Gastrocnemius medialis (tissue), 4 donors: ENCODE results near the gene RADIL. TPM values are rescaled to one million over a fixed set of nuclear protein-coding genes. Genes with fewer than 3 reads are reported as not detected.

Experiments used
- ATAC-seq, 2 donors: fragments of 150-250 bp; one replicate each; pipeline ENCODE4 v1.9.1; 2016
- DNase-seq, 2 donors: peaks; one replicate each; pipeline ENCODE4 v3.0.0-alpha.2; 2019
- H3K27ac ChIP-seq, 4 donors: fragments of 200-600 bp; sonication (generic); 1 replicate in 1 of 4; 2 replicates in 3 of 4; pipeline ENCODE4 v1.5.1; 2016 to 2018; ENCODE audit warnings: mild to moderate bottlenecking in 2 of 4, moderate library complexity in 1 of 4
- H3K27me3 ChIP-seq, 3 donors: fragments of 200-600 bp; sonication (generic) in 2 of 3; 1 replicate in 1 of 3; 2 replicates in 2 of 3; pipeline versions ENCODE4 v1.5.1 to v1.6.0; 2016 to 2019; ENCODE audit warnings: mild to moderate bottlenecking in 1 of 3, moderate library complexity in 1 of 3
- H3K36me3 ChIP-seq, 2 donors: fragments of 200-600 bp; sonication (generic) in 1 of 2; one replicate each; pipeline ENCODE4 v1.5.1; 2017 to 2018
- H3K4me1 ChIP-seq, 2 donors: fragments of 200-600 bp; sonication (generic) in 1 of 2; one replicate each; pipeline ENCODE4 v1.5.1; 2016 to 2017; ENCODE audit warnings: mild to moderate bottlenecking in 2 of 2
- H3K4me3 ChIP-seq, 4 donors: fragments of 200-600 bp; sonication (generic) in 3 of 4; 1 replicate in 1 of 4; 2 replicates in 3 of 4; pipeline ENCODE4 v1.5.1; 2016 to 2019; ENCODE audit warnings: mild to moderate bottlenecking in 2 of 4
- H3K9me3 ChIP-seq, 3 donors: fragments of 200-600 bp; sonication (generic) in 2 of 3; 1 replicate in 1 of 3; 2 replicates in 2 of 3; pipeline ENCODE4 v1.5.1; 2016 to 2019
- CTCF ChIP-seq, 5 experiments: fragments of 450-650 bp in 3 of 5; fragments of 200-600 bp in 2 of 5; sonication (generic) in 2 of 5; IDR thresholded peaks in 4 of 5; conservative IDR thresholded peaks in 1 of 5; 1 replicate in 4 of 5; 2 replicates in 1 of 5; pipeline ENCODE4 v1.5.1; 2016 to 2019; ENCODE audit warnings: antibody characterized with exemption in 5 of 5, mild to moderate bottlenecking in 3 of 5, moderate library complexity in 3 of 5
- POLR2A ChIP-seq, 2 donors: fragments of 450-650 bp; IDR thresholded peaks; one replicate each; pipeline ENCODE4 v1.6.1; 2017; ENCODE audit warnings: antibody characterized with exemption in 2 of 2, mild to moderate bottlenecking in 2 of 2, moderate library complexity in 2 of 2
- in situ Hi-C, 4 donors: fragments of 200-750 bp; cut with MboI; loops; one replicate each; pipeline versions ENCODE4 v1.15.0 to v1.8.0; 2017; ENCODE audit warnings: low sequenced_read_pairs in 4 of 4
- intact Hi-C: fragments of 100-400 bp; cut with DNase I; formaldehyde crosslinking; loops from one replicate; pipeline ENCODE4 v1.15.1; 2023; ENCODE audit warnings: low total_unique reads
- total RNA-seq, 4 donors: library from RNA; depleted of rRNA; stranded (reverse); fragments of >200 nt; gene quantifications; one replicate each; pipeline versions ENCODE4 v1.1.0 to v1.2.3, GENCODE V29; 2016

RADIL gene
- total RNA-seq, 4 donors from 2014 or later, result 2.1 to 12.1 (median 5.0) TPM

- DNase-seq (no peak), ATAC-seq (no peak)
- Histone ChIP-seq H3K27ac (no peak overlapping the region), H3K9me3 (no peaks in the 10 kb centered on the region), H3K4me3 (no peak overlapping the region), H3K27me3 (no peaks in the 10 kb centered on the region), H3K4me1 (no peaks in the 10 kb centered on the region), H3K36me3 (no peaks in the 10 kb centered on the region)
- intact Hi-C loops (no loop called here), in situ Hi-C loops (no loop called here)
- no peak for TF ChIP-seq CTCF (IDR thresholded peaks at IDR 0.05 in 4 of 5, conservative IDR thresholded peaks at IDR 0.05 in 1 of 5)
- no peak for TF ChIP-seq POLR2A (IDR thresholded peaks at IDR 0.05)
These were observed 42.3 kb downstream of the RADIL start for GRCh38 chr7:4841007-4841784.

DNA sequence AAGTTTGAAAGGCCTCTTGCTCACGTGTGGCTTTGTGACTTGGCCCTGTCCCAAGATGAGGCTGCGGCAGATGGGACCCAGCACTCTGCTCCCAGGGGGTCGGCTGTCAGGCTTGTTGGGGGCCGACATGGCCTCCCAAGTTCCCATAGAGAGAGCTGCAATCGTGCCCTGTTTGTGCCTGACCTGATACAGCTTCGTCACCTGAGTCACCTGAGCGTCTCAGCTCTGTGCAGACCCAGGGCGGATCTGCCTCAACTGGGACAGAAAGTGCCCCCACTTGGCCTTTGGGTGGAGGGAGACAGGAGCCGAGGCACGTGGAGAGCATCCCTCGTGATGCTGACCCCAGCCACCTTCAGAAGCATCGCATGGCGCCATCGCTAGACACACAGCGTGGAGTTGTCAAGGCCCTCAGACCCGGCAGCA is 43.4 kb downstream of the RADIL start:
- H3K27ac ChIP-seq, result no peak overlapping the region
- TF ChIP-seq POLR2A (IDR thresholded peaks at IDR 0.05) (no peak), CTCF (IDR thresholded peaks at IDR 0.05 in 4 of 5, conservative IDR thresholded peaks at IDR 0.05 in 1 of 5) (no peak)
- ATAC-seq (no peak), DNase-seq (no peak)
- no peak overlapping the region for H3K4me3 ChIP-seq
- in situ Hi-C loops, result no loop called here
- no peaks in the 10 kb centered on the region for H3K36me3 ChIP-seq
- no peaks in the 10 kb centered on the region for H3K27me3 ChIP-seq
- H3K4me1 ChIP-seq, result no peaks in the 10 kb centered on the region
- intact Hi-C loops, result no loop called here
- H3K9me3 ChIP-seq, result no peaks in the 10 kb centered on the region

GRCh38 chr7:4838626-4839334 is 44.7 kb downstream of the RADIL start:
- Histone ChIP-seq H3K27me3 (no peaks in the 10 kb centered on the region), H3K4me3 (no peak overlapping the region), H3K4me1 (no peaks in the 10 kb centered on the region), H3K36me3 (no peaks in the 10 kb centered on the region), H3K9me3 (no peaks in the 10 kb centered on the region), H3K27ac (no peak overlapping the region)
- ATAC-seq (no peak), DNase-seq (no peak)
- in situ Hi-C loops, result no loop called here
- intact Hi-C loops, result no loop called here
- TF ChIP-seq CTCF (IDR thresholded peaks at IDR 0.05 in 4 of 5, conservative IDR thresholded peaks at IDR 0.05 in 1 of 5) (no peak), POLR2A (IDR thresholded peaks at IDR 0.05) (no peak)

GRCh38 chr7:4837803-4838625 is 45.5 kb downstream of the RADIL start:
- Histone ChIP-seq H3K36me3 (no peaks in the 10 kb centered on the region), H3K4me1 (no peaks in the 10 kb centered on the region), H3K4me3 (no peak overlapping the region), H3K27ac (no peak overlapping the region), H3K9me3 (no peaks in the 10 kb centered on the region), H3K27me3 (no peaks in the 10 kb centered on the region)
- ATAC-seq (peak in 1 of 2 donors; percentile 39), DNase-seq (no peak)
- intact Hi-C loops (no loop called here), in situ Hi-C loops (no loop called here)
- TF ChIP-seq CTCF (IDR thresholded peaks at IDR 0.05 in 4 of 5, conservative IDR thresholded peaks at IDR 0.05 in 1 of 5) (no peak), POLR2A (IDR thresholded peaks at IDR 0.05) (no peak)
